HepG2 (cell line): ENCODE data around the gene ZNF217. TPM values are rescaled to one million over a fixed set of nuclear protein-coding genes. Genes with fewer than 3 reads are reported as not detected.

Source experiments
- ARNT2 ChIP-seq: sonication (generic); formaldehyde crosslinking; IDR thresholded peaks from 2 replicates; pipeline ENCODE4 v1.8.0; 2022; ENCODE audit warnings: mild to moderate bottlenecking, low read depth, missing genetic modification reagents, moderate library complexity
- DR1 ChIP-seq: sonication (generic); formaldehyde crosslinking; IDR thresholded peaks from 2 replicates; pipeline ENCODE4 v1.8.0; 2021; ENCODE audit warnings: mild to moderate bottlenecking, missing genetic modification reagents, inconsistent platforms
- HMG20A ChIP-seq: IDR thresholded peaks from 2 replicates; pipeline ENCODE4 v1.6.1; 2016; ENCODE audit warnings: borderline replicate concordance
- IKZF4 ChIP-seq: sonication (generic); formaldehyde crosslinking; IDR thresholded peaks from 2 replicates; pipeline ENCODE4 v1.5.1; 2020; ENCODE audit warnings: borderline replicate concordance, mild to moderate bottlenecking, low read depth, missing genetic modification reagents; ENCODE audit errors: not compliant biosample characterization
- JUNB ChIP-seq: sonication (generic); formaldehyde crosslinking; IDR thresholded peaks from 2 replicates; pipeline ENCODE4 v1.8.0; 2022; ENCODE audit warnings: missing genetic modification reagents, mild to moderate bottlenecking, borderline replicate concordance
- KAT2B ChIP-seq: fragments of 150-350 bp; IDR thresholded peaks from 2 replicates; pipeline ENCODE4 v1.6.1; 2014; ENCODE audit warnings: low read depth, low read length, borderline replicate concordance
- MAFF ChIP-seq: IDR thresholded peaks from 2 replicates; pipeline ENCODE4 v1.6.1; 2011; ENCODE audit warnings: low read depth, low read length, improper control_type of control experiment
- NFATC3 ChIP-seq: sonication (generic); formaldehyde crosslinking; IDR thresholded peaks from 2 replicates; pipeline ENCODE4 v1.5.1; 2020; ENCODE audit warnings: mild to moderate bottlenecking, missing genetic modification reagents
- NFE2L2 ChIP-seq: fragments of 150-350 bp; IDR thresholded peaks from 2 replicates; pipeline ENCODE4 v1.6.1; 2014; ENCODE audit warnings: low read length
- NFRKB ChIP-seq: fragments of 450-650 bp; IDR thresholded peaks from 2 replicates; pipeline ENCODE4 v1.6.1; 2017
- PITX1 ChIP-seq: sonication (generic); formaldehyde crosslinking; IDR thresholded peaks from 2 replicates; pipeline ENCODE4 v1.5.1; 2020; ENCODE audit warnings: mild to moderate bottlenecking, missing genetic modification reagents
- RFX3 ChIP-seq: IDR thresholded peaks from 2 replicates; pipeline ENCODE4 v1.6.1; 2016; ENCODE audit warnings: missing biosample characterization, missing genetic modification reagents
- SMAD9 ChIP-seq: sonication (generic); formaldehyde crosslinking; IDR thresholded peaks from 2 replicates; pipeline ENCODE4 v1.5.1; 2020; ENCODE audit warnings: mild to moderate bottlenecking, missing genetic modification reagents
- SRSF1 ChIP-seq: fragments of 200-400 bp; formaldehyde crosslinking; optimal IDR thresholded peaks from 2 replicates; pipeline ENCODE3; 2017; ENCODE audit warnings: mild to moderate bottlenecking, low read depth, low read length, moderate library complexity
- SRSF9 ChIP-seq: fragments of 200-400 bp; formaldehyde crosslinking; IDR thresholded peaks from 2 replicates; pipeline ENCODE4 v1.6.1; 2018; ENCODE audit warnings: borderline replicate concordance, mild to moderate bottlenecking, low read depth, low read length; ENCODE audit not compliant: insufficient read depth, poor library complexity, severe bottlenecking
- TBX2 ChIP-seq: sonication (generic); formaldehyde crosslinking; IDR thresholded peaks from 2 replicates; pipeline ENCODE4 v1.5.0; 2020; ENCODE audit warnings: missing genetic modification reagents, mild to moderate bottlenecking, borderline replicate concordance
- ZBED4 ChIP-seq: sonication (generic); formaldehyde crosslinking; IDR thresholded peaks from 2 replicates; pipeline ENCODE4 v1.4.0; 2020; ENCODE audit warnings: missing genetic modification reagents, borderline replicate concordance
- ZFP36 ChIP-seq: fragments of 150-350 bp; IDR thresholded peaks from 2 replicates; pipeline ENCODE4 v1.6.1; 2018; ENCODE audit warnings: borderline replicate concordance, low read length, low read depth; ENCODE audit not compliant: partially characterized antibody
- ZNF337 ChIP-seq: sonication (generic); formaldehyde crosslinking; IDR thresholded peaks from 2 replicates; pipeline ENCODE4 v1.5.1; 2020; ENCODE audit warnings: missing genetic modification reagents, low read depth, mild to moderate bottlenecking, borderline replicate concordance
- ZNF646 ChIP-seq: sonication (generic); formaldehyde crosslinking; IDR thresholded peaks from 2 replicates; pipeline ENCODE4 v1.9.0; 2021; ENCODE audit warnings: mild to moderate bottlenecking, missing genetic modification reagents
- polyA plus RNA-seq, 8 experiments: library from polyadenylated mRNA; depleted of rRNA in 3 of 8; stranded (reverse) in 7 of 8; unstranded in 1 of 8; fragments of >200 nt; fragmentation: Illumina TruSeq in 4 of 8; extraction: Trizol in 4 of 8; gene quantifications; 2 replicates each; pipeline versions ENCODE4 v1.2.1 to v1.2.3, GENCODE V29; 2011 to 2016; ENCODE audit warnings: low read depth in 4 of 8, missing spikeins in 1 of 8, mixed read lengths in 1 of 8; ENCODE audit not compliant: insufficient read depth in 1 of 8
- total RNA-seq, 5 experiments: library from RNA; depleted of rRNA; stranded (reverse); fragments of >200 nt; fragmentation: Illumina TruSeq; extraction: Trizol; gene quantifications; 2 replicates each; pipeline ENCODE4 v1.2.3, GENCODE V29; 2016; ENCODE audit warnings: low read depth in 1 of 5

Gene ZNF217
- total and polyA plus RNA-seq, 2 of the 13 experiments (the other 11 are each of a cell fraction or from before 2014, with no cell fraction given): 22.3 to 29.8 TPM

- 0 out of 2 replicates have a peak, but pooled peaks have one; percentile 23 for TF ChIP-seq ZBED4
- 0 out of 2 replicates have a peak, but pooled peaks have one; percentile 21 for TF ChIP-seq ZNF646 (CRISPR knock-in tag)
- no peak for TF ChIP-seq RFX3 (CRISPR knock-in tag)
- no peak for TF ChIP-seq IKZF4 (CRISPR knock-in tag)
- TF ChIP-seq NFRKB: no peak
- TF ChIP-seq KAT2B: no peak
- no peak for TF ChIP-seq MAFF
- TF ChIP-seq TBX2 (CRISPR knock-in tag): no peak
- TF ChIP-seq HMG20A (CRISPR knock-in tag): 0 out of 2 replicates have a peak, but pooled peaks have one; percentile 21
- TF ChIP-seq SMAD9: no peak
- TF ChIP-seq SRSF1: no peak
- TF ChIP-seq ZNF337 (CRISPR knock-in tag): no peak
- TF ChIP-seq JUNB (CRISPR knock-in tag): no peak; the same call in 1 of the 2 replicates
- peak; percentile 17; the same call in 1 of the 2 replicates for TF ChIP-seq ARNT2 (CRISPR knock-in tag)
- no peak for TF ChIP-seq DR1 (CRISPR knock-in tag)
- TF ChIP-seq ZFP36: no peak
- peak; percentile 23; the same call in 1 of the 2 replicates for TF ChIP-seq NFE2L2
- peak; percentile 87 for TF ChIP-seq PITX1 (CRISPR knock-in tag)
- TF ChIP-seq NFATC3 (CRISPR knock-in tag): no peak
- no peak for TF ChIP-seq SRSF9
Observed at GRCh38 chr20:53578492-53579222, 15.0 kb downstream of the ZNF217 start (continued).
